ENCODE results near the gene CD300LD.

DNA sequence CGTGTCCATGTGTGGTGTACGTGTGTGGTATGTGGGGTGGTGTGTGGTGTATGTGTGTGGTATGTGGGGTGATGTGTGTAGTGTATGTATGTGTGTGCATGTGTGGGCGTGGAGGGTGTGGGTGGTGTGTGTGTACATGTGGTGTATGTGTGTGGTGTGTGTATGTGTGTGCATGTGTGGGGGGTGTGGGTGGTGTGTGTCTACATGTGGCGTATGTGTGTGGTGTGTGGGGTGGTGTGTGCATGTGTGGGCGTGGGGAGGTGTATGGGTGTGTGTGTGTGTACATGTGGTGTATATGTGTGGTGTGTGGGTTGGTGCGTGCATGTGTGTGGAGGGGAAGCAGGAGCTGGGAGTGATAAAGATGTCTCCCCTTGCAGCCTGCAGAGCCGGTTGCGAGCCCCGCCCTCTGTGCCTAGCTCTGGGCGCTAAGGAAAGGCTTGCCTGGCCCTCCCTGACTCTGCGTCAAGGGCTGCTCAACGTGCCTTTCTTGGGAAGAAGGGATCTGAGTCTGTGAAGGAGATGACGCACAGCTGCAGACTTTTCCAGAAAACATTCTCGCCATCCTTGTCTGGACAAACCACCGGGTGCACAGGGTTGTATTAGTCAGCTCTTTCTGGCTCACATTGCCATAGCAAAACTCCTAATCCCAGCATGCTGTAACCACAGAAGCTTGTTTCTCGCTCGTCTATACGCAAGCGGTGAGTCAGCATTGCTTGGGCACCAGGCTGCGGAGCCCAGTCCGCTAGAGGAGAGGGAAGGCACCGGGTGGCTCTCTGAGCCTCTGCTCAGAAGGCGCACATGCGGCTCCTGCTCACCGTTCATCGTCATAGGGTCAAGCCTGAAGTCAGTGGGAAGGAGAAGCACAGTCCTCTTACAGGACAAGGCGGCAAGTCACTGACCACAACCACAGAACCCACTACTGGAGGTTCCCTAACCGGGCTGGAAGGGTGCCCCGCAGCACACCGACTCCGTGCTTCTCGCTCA is 22.8 kb downstream of the CD300LD start:
- TF ChIP-seq CTCF (IDR thresholded peaks at IDR 0.05): no peak
- TF ChIP-seq POLR2A (IDR thresholded peaks at IDR 0.05): no peak
